CD4-positive, alpha-beta T cell treated with Interleukin-1 beta for 1 hour (primary cell): ENCODE data around the gene MYO3B.
A peak's percentile ranks its signal among the peaks of the same experiment; 100 is the strongest.
"Not testable (repeated sequence)": the region's sequence is repeated elsewhere in the genome, so short reads cannot be mapped to it uniquely, and the experiment has no call there.

Experiments
- DNase-seq, 2 donors: peaks; one replicate each; pipeline ENCODE4 v3.0.0-alpha.2; 2020 to 2022

Gene MYO3B

GRCh38 chr2:170212625-170213280 lies 34.8 kb downstream of the MYO3B start:
- DNase-seq, result no peak

DNA sequence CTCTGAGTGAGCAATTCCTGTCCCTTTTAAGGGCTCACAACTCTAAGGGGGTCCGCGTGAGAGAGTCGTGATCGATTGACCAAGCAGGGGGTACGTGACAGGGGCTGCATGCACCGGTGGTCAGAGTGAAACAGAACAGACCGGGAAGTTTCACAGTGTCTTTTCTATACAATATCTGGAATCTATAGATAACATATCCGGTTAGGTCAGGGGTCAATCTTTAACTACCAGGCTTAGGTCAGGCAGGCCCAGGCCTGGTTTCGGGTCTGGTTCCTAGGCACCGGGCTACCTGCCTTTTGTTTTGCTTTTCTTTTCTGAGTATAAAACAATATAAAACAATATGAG lies 35.3 kb downstream of the MYO3B start:
- DNase-seq, result not testable (repeated sequence)

DNA sequence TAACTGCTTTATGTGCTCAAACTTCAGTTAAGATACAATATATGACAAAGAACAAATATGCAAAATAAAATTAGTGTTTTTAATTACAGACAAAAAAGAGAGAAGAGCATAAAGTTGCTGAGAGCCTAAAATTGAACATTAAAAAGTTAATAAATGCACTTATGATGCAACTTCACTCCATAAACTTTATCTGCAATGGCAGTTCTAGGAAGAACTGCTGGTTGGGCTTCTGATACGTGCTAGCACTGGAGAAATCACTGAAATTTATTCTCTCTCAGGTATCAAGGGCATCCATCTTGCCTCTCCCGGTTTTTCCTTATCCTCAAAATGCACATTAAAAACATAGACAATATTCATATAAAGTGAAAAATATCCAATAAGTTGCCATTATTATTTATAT lies 35.7 kb downstream of the MYO3B start:
- DNase-seq, result no peak

GRCh38 chr2:170214309-170214948 lies 36.5 kb downstream of the MYO3B start:
- DNase-seq, result no peak

GRCh38 chr2:170215021-170215420 lies 37.1 kb downstream of the MYO3B start:
- DNase-seq, result no peak

DNA sequence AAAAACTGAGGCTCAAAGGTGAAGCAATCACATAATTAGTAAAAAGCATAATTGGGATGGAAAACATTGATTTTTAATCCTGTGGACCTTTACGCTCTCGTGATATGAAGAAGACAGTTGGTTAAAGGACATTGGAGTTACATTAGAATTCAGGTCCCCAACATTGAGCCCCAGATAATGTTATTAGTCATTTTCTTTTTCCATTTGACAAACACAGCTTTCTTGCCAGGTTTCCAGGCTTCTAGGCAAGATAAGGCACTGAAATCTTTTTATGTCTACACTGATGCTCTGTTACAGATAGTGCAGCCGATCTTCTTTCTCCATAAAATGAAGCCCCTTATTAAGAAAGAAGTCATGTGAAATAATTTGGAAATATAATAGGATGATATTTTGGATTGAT lies 38.5 kb downstream of the MYO3B start:
- DNase-seq, result no peak

- no peak for DNase-seq
Measured at GRCh38 chr2:170216981-170217380, 39.0 kb downstream of the MYO3B start.

DNA sequence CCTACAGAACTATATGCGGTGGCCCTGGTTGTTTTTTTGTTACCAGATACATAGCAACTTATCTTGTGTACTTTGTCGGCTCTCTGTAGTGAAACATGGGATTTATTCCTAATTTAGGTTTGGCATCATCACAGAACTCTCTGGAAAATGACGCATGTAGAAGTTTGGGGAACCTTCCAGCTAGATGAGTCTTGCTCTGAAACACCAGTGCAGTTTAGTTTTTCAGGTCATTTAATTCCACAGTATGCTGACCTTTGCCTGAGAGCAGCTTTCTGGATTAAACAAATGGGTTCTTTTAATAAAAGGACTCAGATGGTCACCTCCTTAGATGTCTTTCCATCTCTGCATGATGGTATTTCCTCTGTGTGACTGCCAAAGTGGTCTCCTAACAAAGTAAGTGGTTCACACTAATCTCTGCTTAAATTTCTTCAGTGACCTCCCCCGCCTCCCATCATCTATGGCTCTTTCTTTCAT lies 39.9 kb downstream of the MYO3B start:
- no peak for DNase-seq

- no peak for DNase-seq
Measured at GRCh38 chr2:170218456-170218855, 40.5 kb downstream of the MYO3B start.

DNA sequence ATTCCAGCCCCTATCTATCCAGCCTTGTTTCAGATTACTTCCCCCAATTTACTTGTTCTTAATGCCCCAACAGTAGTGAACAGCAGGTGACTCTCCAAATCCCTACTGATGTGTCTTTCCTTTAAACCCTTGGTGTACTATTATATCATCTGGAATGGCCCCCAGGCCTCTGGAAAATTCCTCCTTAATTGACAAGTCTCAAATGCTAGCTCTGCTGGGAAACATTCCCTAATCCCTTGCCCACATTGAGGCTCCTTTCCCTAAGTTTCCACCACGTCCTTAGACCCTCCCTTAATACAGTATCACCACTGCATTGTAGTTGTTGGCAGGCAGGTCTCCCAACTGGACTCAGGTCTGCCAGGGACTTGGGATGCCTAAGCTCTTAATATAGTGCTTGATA lies 41.0 kb downstream of the MYO3B start:
- DNase-seq, result no peak

DNA sequence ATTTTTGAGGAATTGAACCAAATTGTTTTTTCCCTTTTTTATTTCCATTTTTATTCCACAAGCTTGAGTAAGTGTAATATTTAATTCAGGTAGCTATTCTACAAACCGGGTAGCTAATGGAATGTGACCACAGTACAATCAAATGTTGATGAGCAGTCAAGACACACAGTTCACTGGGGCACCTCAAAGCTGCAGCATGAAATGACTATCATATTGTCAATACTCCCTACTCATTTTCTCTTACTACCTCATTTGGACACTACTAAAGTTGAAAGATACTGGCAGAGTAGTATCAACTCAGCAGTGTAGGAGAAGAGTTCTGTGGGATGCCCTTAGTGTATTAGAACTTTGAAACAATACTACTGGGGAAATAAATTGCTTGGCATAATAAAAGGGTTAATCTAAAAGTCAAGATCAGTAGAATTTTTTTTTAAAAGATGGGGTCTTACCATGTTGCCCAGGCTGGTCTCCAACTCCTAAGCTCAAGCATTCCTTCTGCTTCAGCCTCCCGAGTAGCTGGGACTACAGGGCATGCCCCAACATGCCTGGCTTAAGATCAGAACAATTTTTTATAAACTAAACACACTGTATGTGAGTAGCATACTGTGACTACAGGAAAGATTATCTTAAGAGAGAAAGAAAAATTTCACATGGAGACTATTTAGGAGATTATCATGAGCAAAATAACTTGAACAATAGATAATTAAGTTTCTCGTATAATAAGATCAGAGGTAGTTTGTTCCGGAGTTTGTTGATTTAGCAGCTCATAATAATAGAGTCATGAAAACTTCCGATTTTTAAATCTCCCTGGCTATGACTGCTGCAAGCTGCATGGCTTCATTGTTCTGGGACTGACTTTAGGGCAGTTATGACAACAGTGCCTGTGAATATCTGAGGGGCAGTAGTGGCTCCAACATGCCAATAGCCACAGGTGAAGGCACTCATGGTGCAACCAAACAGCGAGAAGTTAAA lies 43.7 kb downstream of the MYO3B start:
- no peak for DNase-seq

GRCh38 chr2:170222298-170222697 lies 44.4 kb downstream of the MYO3B start:
- no peak for DNase-seq

GRCh38 chr2:170222842-170223241 lies 44.9 kb downstream of the MYO3B start:
- no peak for DNase-seq

DNA sequence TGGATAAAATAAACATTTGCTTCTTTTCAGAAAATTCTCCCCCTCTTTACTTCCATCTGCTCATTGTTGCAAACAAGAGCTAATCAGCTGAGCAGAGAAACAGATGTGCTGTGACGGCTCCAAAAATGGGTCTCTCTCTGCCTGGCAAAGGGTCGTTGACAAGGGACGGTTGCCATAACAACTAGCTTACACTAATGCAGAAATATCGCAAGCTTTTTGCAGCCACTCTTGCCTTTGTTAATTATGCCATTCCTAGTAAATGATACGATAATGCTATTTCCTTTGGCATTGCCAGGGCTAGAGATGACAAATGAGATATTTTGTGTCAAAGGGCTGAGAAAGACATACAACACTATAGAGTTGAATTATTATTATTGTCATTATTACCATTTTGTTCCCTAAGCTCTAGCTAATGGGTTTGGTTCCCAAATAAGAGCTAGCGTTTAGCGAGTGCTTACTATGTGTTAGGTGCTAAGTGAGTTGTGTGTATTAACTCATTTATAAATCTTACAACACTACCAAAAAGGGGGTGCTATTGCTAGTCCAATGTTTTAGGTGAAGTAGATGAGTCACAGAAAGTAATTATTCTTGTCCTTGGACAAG lies 46.8 kb downstream of the MYO3B start:
- no peak for DNase-seq

DNA sequence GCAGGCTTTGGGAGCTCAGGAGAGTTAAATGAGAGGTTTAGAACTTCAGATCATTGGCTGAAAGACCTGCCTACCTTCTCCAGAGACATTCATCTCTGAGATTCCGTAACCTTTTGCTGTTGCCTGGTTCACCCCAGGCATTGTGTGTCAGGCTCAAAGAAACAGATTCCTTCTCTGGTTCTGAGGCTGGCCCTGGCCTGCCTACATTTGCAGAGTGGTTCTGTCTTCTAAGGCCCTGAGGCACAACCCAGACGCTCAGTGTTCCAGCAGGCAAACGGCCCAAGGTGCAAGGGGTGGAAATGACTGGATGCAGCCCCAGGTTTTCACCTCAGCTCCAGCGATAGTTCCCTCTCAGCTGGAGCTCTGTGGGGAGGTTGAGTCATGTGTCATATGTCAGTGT lies 48.3 kb downstream of the MYO3B start:
- no peak for DNase-seq

- no peak for DNase-seq
Measured at GRCh38 chr2:170227507-170227947, 49.6 kb downstream of the MYO3B start.

GRCh38 chr2:170227951-170228350 lies 50.0 kb downstream of the MYO3B start:
- no peak for DNase-seq

DNA sequence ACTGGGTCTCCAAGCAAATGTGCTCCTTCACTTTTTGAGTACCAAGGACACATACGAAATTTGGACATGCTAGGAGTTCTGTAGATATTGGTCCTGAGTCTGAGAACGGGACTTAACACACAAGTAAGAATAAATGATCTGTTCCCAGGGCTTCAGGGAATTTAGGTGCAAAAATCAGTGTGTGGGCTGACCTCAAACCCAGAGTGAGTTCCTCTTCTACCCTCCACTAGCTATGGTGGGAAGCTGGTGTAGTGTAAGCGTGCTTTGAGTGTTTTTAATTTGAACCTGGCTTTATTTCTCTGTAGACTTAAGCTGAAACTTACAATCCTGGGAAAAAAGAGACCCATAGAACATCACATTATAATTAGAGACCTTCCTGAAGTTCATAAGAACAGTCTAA lies 50.5 kb downstream of the MYO3B start:
- DNase-seq, result no peak

DNA sequence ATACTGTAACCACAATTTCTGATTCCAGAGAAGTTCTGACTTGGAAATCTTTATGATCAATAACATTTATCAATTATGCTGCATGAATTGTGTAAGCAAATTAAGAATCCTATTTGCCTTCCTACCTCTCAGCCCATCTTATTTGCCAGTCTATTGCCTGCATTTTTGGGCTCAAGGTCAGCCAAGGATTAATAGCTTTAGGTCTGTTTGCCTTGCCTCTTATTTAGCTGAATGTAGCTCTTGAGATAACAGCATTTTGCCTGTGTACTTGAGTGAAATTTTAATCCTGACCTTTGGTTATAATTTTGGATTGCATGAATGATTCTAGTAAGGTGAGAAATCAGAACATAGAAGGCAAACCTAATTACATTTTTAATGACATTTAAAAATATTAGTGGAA lies 51.2 kb downstream of the MYO3B start:
- no peak for DNase-seq

- no peak for DNase-seq
Measured at GRCh38 chr2:170229744-170230143, 51.8 kb downstream of the MYO3B start.

- peak in 1 of 2 donors; percentile 11 for DNase-seq
Measured at GRCh38 chr2:170235860-170236679, 58.1 kb downstream of the MYO3B start.

DNA sequence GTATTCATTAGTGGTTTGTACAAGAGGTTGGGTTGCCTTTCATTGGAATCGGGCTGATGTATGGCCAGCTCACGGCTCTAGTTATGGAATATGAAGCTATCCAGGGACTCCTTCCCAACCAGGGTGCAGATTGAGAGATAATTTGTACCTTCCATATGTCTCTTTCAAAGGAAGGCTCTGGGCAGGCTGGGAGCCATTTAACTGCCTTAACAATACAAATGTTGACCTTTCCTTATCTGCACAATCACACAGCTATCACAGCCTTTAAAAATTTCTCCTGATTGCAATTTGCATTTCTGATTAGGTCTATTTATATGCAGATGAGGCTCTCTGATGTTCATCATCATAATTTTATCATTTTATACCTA lies 58.7 kb downstream of the MYO3B start:
- DNase-seq, result no peak
